NCI-H1105 (cell line): ENCODE data around the gene ZNF343.
A peak's percentile ranks its signal among the peaks of the same experiment; 100 is the strongest.
"Not testable (repeated sequence)": the region's sequence is repeated elsewhere in the genome, so short reads cannot be mapped to it uniquely, and the experiment has no call there.

Experiments used
- DNase-seq: peaks from one replicate; lab custom pipeline; 2025; lab: John Stamatoyannopoulos, UW

Gene ZNF343

GRCh38 chr20:2508631-2509467 is at the start of gene ZNF343:
ZNF343 (minus strand) TSS chr20:2508915; CDS start chr20:2493895, 15,020 bp downstream.
- DNase-seq, result peak; percentile 62

- no peak for DNase-seq
Observed at GRCh38 chr20:2557873-2558580, 49.3 kb upstream of the ZNF343 start.

GRCh38 chr20:2545594-2545993 is 36.9 kb upstream of the ZNF343 start:
- DNase-seq, result no peak

- DNase-seq, result no peak
Observed at GRCh38 chr20:2544211-2544610, 35.5 kb upstream of the ZNF343 start.

- DNase-seq, result no peak
Observed at GRCh38 chr20:2542361-2542760, 33.6 kb upstream of the ZNF343 start.

- no peak for DNase-seq
Observed at GRCh38 chr20:2541940-2542339, 33.2 kb upstream of the ZNF343 start.

GRCh38 chr20:2538931-2539720 is 30.4 kb upstream of the ZNF343 start:
- DNase-seq, result no peak

GRCh38 chr20:2538356-2538755 is 29.6 kb upstream of the ZNF343 start:
- DNase-seq, result no peak

- DNase-seq, result no peak
Observed at GRCh38 chr20:2537101-2537500, 28.4 kb upstream of the ZNF343 start.

- DNase-seq, result no peak
Observed at GRCh38 chr20:2536560-2536986, 27.9 kb upstream of the ZNF343 start, which contains the start of gene TMC2. TMC2 (plus strand) TSS chr20:2536573; CDS start chr20:2536622, 49 bp downstream.

- DNase-seq, result no peak
Observed at GRCh38 chr20:2535711-2536559, 27.2 kb upstream of the ZNF343 start.

- DNase-seq, result no peak
Observed at GRCh38 chr20:2533118-2533517, 24.4 kb upstream of the ZNF343 start.

GRCh38 chr20:2528671-2529271 is 20.1 kb upstream of the ZNF343 start:
- DNase-seq, result no peak

GRCh38 chr20:2527762-2528161 is 19.0 kb upstream of the ZNF343 start:
- DNase-seq, result no peak

GRCh38 chr20:2526218-2526583 is 17.5 kb upstream of the ZNF343 start:
- not testable (repeated sequence) for DNase-seq

GRCh38 chr20:2524709-2525506 is 16.2 kb upstream of the ZNF343 start:
- peak; percentile 61 for DNase-seq

GRCh38 chr20:2523919-2524708 is 15.4 kb upstream of the ZNF343 start:
- peak; percentile 73 for DNase-seq

- DNase-seq, result not testable (repeated sequence)
Observed at GRCh38 chr20:2522826-2523429, 14.2 kb upstream of the ZNF343 start.
